Measurements from ENCODE around the gene SYVN1.
"Not testable (repeated sequence)": the region's sequence is repeated elsewhere in the genome, so short reads cannot be mapped to it uniquely, and the experiment has no call there.

Gene SYVN1

DNA sequence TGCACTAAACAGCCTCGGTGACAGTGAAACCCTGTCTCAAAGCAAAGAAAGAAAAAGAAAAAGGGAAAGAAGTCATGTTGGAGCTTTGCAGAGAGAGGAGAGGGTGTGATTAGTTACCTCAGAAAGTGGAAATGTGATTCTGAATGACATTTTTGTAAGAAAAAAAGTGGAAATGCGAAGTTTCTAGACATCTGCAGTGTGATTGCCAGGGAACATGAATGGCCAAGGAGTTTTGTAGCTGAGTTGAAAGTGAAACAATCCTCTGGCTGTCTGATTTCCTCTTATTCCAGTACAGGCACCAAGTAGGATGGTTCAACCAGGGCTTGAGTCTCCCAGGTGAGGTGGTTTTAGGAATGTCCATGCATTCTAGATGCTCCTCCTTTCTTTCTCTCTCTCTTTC lies 17.8 kb upstream of the SYVN1 start:
- DNase-seq: no peak
- intact Hi-C loops (cut with DNase I): no loop called here

DNA sequence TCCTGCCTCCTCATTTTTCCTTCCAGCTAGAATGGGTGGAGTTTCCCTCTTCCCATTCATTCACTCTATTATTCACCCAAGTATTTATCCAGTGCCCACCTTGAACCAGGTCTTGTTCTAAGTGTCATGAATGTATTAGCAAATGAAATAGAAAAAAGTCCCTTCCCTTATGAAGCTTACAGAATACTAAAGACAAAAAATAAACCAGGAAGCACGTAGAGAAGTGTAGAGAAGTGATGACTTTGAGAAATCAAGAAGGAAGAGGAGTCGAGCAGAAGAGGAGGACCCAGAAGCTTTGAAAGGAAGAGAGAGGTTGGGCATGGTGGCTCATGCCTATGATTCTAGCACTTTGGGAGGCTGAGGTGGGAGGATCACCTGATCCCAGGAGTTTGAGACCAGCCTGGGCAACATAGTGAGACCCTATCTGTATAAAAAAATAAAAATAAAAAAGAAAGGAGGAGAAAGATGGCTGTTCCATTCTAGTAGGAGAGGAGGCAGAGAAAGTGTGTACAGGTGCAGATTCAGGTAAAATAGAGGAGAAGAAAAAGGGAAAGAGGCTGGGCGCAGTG lies 17.1 kb upstream of the SYVN1 start:
- intact Hi-C loops (cut with DNase I): no loop called here
- DNase-seq: peak in 1 of 10 donors; percentile 7

DNA sequence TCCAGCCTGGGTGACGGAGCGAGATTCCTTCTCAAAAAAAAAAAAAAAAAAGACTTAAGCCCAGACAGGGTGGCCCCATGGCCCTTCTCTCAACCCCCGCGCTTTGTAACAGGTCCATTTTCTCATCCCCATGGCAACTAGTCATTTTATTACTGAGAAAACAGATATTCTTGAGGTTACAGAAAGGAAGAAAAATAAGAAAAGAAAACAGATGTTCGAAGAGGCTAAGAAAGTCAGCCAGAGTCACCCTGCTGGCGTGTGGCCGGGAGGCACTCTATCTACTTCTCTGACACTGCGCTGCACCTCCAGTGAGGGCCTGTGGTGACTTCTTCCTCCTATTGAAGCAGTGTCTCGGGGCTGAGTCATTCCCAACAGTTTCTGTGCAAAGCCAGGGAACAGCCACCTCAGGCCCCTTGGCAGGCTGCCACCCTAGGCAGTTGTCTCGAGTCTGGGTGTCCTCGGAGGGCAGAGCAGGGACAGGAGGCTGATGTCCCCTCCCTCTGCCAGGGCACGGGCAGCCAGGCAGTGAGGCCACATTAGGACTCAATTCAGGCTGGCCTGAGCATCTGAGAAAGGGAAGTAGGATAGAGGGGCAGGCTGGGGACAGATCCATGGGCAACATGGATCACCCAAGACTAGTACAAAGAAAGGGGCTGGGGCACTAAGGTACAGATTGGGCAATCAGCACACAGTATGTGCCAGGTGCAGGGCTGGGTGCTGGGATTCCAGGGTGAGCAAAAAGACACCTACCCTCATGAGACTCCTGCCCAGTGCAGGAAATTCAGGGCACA lies 16.4 kb upstream of the SYVN1 start:
- peak in 9 of 10 donors; percentile 36 to 92 (median 60) for DNase-seq
- intact Hi-C loops (cut with DNase I): no loop called here

DNA sequence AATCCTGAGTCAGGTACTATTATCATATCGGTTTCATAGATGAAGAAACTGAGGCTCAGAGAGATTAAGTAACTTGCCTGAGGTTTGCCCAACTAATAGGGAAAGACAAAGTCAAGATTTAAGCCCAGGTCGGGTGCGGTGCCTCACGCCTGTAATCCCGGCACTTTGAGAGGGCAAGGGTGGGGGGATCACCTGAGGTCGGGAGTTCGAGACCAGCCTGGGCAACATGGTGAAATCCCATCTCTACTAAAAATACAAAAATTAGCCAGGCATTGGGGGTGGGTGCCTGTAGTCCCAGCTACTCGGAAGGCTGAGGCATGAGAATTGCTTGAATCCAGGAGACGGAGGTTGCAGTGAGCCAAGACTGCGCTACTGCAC lies 15.8 kb upstream of the SYVN1 start:
- peak in 1 of 10 donors; percentile 54 for DNase-seq
- intact Hi-C loops (cut with DNase I): not testable (repeated sequence)

DNA sequence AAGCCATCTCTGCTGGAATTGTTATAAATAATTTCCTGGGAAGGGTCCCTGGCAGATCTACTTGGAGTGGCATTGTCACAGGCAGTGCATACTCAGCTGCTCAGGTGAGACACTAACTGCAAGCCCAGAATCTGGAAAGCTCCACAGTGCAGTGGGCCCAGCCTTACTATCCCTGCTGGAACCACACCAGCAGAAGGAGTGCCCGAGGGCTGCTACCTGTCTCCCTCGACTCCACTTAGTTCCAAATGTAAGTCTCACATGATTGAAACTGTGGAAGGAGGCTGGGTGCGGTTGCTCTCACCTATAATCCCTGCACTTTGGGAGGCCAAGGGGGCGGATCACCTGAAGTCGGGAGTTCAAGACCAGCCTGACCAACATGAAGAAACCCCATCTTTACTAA lies 14.3 kb upstream of the SYVN1 start:
- intact Hi-C loops (cut with DNase I): no loop called here
- peak in 1 of 10 donors; percentile 59 for DNase-seq

DNA sequence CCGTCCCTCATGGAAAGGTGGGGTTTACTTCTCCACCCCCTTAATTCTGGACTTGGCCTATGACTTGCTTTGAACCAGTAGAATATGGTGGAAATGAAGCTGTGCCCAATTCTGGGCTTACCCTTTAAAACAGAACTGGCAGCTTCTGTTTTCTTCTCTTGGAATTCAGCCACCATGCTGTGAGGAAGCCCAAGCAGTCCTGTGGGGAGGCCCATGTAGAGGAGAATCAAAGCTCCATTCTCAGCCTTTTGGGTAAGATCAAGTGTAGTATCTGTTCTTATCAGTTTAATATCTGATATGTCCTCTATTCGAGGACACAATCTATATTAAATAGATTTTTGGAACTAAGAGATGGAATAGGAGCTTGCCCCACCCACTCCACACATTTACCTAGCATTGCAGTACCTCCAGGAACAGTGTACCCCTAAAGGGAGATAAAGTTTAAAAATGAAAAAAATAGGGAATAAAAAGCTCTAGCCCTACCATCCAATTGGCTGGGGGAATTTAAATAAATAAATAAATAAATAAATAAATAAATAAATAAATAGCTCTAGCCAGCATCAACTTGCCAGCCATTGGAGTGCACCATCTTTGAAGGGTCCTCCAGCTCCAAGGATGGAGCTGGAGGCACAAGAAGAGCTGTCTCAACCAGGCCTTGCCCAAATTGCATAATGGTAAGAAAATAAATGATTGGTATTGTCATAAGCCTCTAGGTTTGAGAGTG lies 13.2 kb upstream of the SYVN1 start:
- intact Hi-C loops (cut with DNase I): no loop called here
- peak in 1 of 10 donors; percentile 2 for DNase-seq

DNA sequence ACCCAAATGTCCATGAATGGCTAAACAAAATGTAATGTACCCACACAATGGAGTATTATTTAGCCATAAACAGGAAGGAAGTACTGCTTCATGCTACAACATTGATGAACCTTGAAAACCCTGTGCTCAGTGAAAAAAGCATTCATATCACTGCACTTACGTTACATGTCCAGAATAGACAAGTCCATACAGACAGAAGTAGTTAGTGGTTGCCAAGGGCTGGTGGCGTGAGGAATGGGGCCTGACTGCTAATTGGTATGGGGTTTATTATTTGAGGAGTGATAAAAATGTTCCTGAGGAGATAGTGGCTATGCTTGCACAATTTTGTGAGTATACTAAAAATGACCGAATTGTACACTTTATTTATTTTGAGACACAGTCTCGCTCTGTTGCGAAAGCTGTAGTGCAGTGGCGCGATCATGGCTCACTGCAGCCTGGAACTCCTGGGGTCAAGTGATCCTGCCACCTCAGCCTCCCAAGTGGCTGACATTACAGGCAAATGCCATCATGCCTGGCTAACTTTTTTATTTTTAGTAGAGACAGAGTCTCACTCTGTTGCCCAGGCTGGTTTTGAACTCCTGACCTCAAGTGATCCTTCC lies 7.7 kb upstream of the SYVN1 start:
- intact Hi-C loops (cut with DNase I): no loop called here
- peak in 2 of 10 donors; percentile 21 to 35 for DNase-seq

DNA sequence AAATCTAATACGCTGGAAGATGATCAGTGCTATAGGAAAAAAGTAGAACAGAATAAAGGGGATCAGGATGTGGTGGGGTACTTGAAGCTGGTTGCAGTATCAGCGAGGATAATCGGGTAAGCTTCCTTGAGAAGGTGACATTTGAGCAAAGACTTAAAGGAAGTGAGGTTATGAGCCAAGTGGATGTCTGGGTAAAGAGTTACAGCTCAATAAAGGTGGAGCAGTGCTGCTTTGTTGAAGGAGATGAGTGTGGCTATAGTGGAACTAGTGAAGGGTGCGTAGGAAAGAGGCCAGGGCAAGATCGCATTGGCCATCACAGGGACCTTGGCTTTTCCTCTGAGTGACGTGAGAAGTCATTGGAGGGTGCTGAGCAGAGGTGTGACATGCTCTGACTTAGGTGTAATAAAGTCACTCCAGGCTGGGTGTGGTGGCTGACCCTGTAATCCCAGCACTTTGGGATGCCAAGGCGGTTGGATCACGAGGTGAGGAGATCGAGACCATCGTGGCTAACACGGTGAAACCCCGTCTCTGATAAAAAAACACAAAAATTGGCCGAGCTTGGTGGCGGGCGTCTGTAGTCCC lies 2.3 kb upstream of the SYVN1 start:
- intact Hi-C loops (cut with DNase I): loop anchor here (5.0 kb wide), 1 partner anchor 51 kb away; no protein-coding TSS in a partner anchor
- DNase-seq: peak in 2 of 10 donors; percentile 27 to 31

DNA sequence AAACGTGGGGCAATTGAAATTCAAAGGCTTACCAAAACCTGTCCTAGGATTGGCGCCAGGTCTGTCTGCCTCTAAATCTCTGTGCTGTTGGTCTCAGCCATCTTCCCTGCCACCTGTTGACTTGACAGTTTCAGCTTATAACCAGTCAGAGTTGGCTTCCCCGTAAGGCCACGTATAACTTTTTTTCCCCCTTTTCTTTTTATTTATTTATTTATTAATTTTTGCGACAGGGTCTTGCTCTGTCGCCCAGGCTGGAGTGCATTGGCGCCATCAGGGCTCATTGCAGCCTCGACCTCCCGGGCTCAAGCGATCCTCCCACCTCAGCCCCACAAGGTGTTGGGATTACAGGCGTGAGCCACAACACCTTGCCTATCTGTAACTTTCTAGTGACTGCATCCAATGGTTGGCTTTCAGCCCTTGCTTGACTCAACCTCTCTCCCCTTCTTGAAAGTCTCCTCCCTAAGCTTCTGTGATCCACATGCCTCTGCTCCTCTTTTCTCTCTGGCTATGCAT lies 1.4 kb upstream of the SYVN1 start:
- intact Hi-C loops (cut with DNase I): loop anchor here (5.0 kb wide), 1 partner anchor 52 kb away; no protein-coding TSS in a partner anchor
- peak in 3 of 10 donors; percentile 22 to 37 (median 24) for DNase-seq

DNA sequence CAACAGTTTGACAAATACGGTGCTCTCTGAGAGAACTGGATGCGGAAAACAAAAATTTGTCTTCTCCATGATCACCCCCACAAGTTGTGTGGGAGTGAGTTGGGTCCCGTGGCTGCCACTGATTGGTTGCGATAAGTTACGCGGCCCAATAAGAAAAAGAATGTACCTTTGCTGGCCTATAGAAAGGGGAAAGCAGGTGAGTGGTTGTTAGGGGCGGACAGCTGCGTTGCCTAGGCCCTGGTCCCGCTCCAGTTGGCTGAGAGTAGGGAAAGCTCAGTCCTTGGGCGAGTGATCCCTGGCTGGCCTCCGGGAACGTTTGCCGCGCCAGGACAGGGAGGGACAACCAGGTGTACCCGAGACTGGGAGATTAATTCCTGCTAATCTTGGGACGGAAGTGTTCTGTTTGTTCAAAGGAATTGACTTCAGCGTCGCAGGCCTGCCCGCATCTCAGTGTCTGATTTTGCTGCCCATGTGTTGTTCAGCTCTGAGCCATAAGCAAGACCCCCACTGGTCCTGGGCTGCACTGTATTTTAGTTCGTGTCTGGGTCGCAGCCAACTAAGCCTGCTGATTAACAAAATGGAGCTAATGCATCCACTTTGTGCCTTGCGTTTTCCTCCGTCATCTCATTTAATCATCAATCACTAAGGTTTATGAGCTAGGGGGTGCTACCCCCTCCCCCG lies 773 bp upstream of the SYVN1 start:
- peak; percentile 57 to 97 (median 82) for DNase-seq
- intact Hi-C loops (cut with DNase I): loop anchor here (5.0 kb wide), 1 partner anchor 52 kb away; no protein-coding TSS in a partner anchor

DNA sequence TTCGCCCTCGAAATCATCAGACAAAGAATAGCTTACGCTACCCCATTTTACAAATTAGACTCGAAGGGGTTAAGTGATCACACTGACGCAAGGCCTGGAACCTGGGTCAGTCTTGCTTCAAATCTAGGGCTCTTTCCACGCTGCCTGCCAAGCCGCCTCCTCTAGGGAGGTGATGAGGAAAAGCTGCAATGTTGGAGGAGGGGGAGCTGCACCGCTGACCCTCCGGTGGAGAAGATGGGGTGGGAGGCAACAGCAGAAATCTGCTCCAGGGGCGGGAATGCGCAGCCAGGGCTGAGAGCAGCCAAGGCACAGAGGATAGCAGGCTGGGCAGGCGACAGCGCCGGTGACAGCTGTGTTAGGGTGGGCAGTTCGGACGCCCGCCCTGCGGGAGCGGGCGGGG lies 595 bp downstream of the SYVN1 start:
- peak in 3 of 10 donors; percentile 60 to 79 (median 63) for DNase-seq
- intact Hi-C loops (cut with DNase I): no loop called here

DNA sequence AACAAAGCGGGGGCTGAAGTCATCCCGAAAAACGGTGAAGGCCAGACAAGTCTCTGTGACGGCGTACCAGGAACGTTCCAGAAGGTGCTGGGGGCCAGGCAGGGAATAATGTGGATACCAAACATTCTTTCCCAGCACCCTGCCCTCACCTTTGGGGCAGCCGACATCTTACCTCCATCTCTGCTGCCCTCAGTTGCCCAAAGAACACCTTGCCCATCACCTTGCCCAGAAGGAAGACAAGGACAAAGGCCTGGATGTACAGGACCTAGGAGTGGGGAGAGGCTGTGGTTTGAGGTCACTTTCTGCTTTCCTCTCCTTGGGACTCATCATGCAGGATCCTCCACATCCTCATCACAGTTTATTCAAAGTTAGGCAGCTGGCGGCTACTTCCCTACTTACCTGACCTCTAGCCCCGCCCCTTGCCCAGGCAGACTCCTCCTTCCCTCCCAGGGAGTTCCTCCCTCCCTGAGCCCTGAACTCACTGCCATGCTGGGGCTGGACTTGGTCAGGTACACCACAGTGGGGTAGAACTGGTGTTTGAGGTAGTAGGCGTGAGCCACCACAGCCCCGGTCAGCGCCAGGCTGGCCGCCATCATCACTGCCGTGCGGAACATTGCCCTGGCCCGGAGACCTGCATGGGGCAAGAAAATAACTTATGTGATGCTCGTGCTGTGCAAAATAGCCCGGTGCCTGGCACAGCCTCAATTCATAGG lies 1.2 kb downstream of the SYVN1 start:
- intact Hi-C loops (cut with DNase I): no loop called here
- peak in 2 of 10 donors; percentile 57 to 79 for DNase-seq

DNA sequence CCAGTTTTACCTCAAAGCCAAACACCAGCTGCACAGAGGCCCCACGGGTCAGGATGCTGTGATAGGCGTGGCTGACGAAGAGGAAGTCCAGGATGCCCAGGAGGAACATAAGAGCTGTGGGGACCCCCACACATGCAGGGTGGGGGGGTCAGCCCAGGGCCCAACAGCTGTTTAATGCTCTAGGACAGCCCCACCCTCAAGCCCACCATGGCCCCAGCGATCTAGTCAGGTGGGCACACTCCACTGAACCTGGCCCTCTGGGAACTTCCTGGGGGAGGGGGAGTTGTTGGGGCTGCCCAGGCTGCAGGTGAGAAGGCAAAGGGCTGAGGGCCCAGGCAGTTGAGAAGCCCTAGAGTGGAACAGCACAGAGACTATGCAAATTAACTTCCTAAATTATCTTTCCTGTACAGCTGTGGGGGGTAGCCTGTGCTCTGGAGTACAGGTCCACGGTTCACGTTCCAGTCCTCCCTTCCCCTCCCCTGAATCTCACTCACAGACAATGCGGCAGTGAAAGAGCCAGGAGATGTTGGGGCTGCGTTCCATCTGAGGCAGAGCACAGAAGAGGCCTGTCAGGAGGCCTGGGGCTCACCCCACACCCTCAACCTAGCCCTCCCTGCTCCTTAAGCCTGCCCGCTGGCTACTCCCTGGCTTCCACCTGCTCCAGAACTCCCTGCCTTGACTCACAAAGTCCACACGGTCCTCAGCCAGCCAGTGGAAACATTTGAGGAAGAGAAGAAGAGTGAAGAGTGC lies 1.9 kb downstream of the SYVN1 start:
- intact Hi-C loops (cut with DNase I): no loop called here

DNA sequence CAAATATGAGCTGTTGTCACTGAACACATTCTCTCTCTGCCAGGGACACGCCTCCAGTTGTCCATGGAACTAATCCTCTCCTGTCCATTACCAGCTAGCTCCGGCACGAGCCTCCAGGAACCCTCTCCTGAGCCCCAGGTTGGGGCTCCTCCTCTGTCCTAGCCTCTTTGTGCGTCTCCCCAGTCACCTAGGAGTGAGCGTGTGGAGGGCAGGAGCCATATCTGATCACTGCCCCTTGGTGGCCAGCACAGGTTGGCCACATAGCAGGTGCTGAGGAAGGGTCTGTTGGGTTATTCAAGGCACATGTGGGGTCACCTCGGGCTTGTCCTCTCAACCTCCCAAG lies 2.5 kb downstream of the SYVN1 start:
- intact Hi-C loops (cut with DNase I): no loop called here
- peak in 1 of 10 donors; percentile 52 for DNase-seq

More for the DNA sequence above, 1.9 kb downstream of the SYVN1 start:
- DNase-seq: peak in 1 of 10 donors; percentile 52

DNA sequence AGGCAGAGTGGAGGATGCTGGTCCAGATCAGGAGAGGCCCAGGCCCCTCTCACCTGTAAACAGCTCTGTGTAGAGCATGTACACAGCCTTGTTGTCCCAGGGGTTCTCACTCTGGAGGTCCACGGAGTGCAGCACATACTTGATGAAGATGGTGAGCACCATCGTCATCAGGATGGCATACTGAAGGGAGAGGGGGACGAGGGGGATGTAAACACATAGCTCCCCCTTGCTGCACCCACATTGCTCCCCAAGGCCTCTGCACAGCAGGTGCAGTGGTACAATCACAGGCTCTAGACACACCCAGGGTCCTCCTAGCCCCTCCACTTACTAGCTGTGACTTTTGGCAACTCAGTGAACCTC lies 2.9 kb downstream of the SYVN1 start:
- peak in 2 of 10 donors; percentile 7 to 24 for DNase-seq
- intact Hi-C loops (cut with DNase I): no loop called here

DNA sequence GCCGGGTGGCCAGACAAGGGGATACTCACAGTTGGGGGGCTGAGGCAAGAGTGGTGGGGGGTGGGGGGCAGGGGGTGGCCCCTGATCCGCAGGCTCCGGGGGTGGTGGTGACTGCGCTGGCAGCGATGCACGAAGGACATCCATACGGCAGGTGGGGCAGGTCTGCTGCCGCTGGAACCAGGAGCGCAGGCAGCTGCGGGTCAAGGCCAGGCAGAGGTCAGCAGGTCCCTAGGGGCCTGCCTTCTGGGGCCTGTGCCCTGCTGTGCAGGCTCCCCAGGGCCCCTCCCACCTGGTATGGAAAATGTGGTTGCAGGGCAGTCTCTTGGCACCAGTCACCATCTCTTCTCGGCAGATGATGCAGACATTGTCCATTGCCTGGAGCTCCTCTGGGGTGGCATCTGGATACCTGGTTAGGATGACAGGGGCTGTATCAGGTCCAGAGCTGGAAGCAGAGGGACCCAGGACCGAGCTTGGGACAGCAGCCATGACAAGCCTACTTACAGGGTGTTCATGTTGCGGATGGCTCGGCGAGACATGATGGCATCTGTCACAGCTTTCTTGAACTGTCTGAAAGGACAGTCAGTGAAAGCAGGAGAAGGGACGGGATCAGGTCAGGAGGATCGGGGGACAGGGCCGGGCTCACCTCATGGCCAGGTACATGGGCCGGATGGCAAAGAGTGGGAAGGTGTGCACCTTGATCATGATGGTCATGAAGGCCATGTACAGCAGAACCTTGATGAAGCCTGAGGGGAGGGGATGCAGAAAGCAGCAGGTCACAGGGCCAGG lies 3.5 kb downstream of the SYVN1 start:
- intact Hi-C loops (cut with DNase I): no loop called here
- DNase-seq: peak in 3 of 10 donors; percentile 57 to 64 (median 61)

DNA sequence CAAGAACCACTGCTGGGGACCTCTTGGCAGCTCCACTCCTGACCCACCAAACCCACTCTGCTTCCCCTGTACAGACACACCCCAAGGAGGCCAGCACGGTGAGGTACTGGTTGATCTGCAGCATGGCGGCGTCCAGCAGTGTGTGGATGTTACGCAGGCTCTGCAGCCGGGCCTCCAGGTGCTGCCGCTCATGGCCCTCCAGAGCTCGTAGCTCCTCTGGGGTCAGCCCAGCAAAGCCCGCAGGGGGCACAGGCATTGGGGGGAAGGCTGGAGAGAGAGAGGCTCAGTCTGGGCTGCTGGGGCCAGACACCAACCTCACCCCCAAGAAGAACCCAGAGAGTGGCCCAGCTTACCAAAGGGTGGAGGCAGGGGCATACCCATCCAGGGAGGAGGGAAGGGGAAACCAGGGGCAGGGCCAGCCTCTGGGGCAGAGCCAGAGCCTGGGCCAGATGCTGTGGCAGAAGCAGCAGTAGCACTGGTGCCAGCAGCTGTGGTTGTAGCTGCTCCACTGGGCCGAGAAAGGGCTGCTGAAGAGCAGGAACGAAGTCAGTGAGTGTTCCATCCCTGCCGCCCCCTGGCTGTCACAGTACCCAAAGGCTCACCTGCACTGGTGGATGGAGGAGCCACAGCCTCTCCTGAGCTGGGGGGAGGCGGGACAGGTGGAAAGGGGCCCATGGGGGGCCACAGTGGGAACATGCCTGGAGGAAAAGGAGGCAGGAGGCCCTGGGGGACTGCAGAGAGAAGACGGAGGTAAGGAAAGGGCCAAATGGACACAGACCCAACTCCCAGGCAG lies 4.5 kb downstream of the SYVN1 start:
- DNase-seq: peak in 3 of 10 donors; percentile 46 to 78 (median 69)
- intact Hi-C loops (cut with DNase I): no loop called here
